Panc1 (cell line): ENCODE results near the gene EFNB1. TPM values are rescaled to one million over a fixed set of nuclear protein-coding genes. Genes with fewer than 3 reads are reported as not detected.

Source experiments
- ATAC-seq: fragments of 200-7000 bp; cut with Tn5 transposase; 2 replicates; pipeline ENCODE4 v1.9.1; 2020; ENCODE audit warnings: mild to moderate bottlenecking, moderate library complexity
- BruUV-seq: library from RNA; stranded (reverse); fragments of 400-500 nt; replicated peaks from 2 replicates; lab custom pipeline; 2021; lab: Mats Ljungman, UMichigan
- CTCF ChIA-PET: fragments of 300-600 bp; sonication (Branson Sonifier 250); formaldehyde crosslinking; loops from one replicate; lab custom pipeline; 2022; ENCODE audit warnings: antibody characterized with exemption; lab: Charles Lee
- POLR2A ChIA-PET: fragments of 300-600 bp; sonication (Branson Sonifier 250); formaldehyde crosslinking; loops from one replicate; lab custom pipeline; 2022; ENCODE audit warnings: antibody characterized with exemption; lab: Charles Lee
- DNase-seq: peaks from one replicate; pipeline ENCODE4 v3.0.0-alpha.2; 2010; ENCODE audit warnings: low read depth, low spot score
- H3K27ac ChIP-seq: 2 replicates; pipeline ENCODE4 v1.5.1; 2011; ENCODE audit warnings: mild to moderate bottlenecking, low read length, inconsistent platforms
- H3K27me3 ChIP-seq: fragments of 200-500 bp; sonication (Bioruptor generic); 2 replicates; pipeline ENCODE4 v1.6.0; 2014; ENCODE audit warnings: low read length, inconsistent platforms; ENCODE audit not compliant: control insufficient read depth, insufficient read depth
- H3K36me3 ChIP-seq: fragments of 200-500 bp; sonication (Bioruptor generic); 2 replicates; pipeline ENCODE4 v1.5.1; 2014; ENCODE audit warnings: inconsistent platforms, mild to moderate bottlenecking, low read length, moderate library complexity; ENCODE audit not compliant: control insufficient read depth, insufficient read depth
- H3K4me1 ChIP-seq: 2 replicates; pipeline ENCODE4 v1.5.1; 2011; ENCODE audit warnings: inconsistent platforms, mild to moderate bottlenecking, low read length, moderate library complexity; ENCODE audit not compliant: control insufficient read depth, insufficient read depth
- H3K4me3 ChIP-seq, 2 experiments: 2 replicates each; pipeline ENCODE4 v1.5.1; 2011 to 2012; ENCODE audit warnings: low read depth in 2 of 2, low read length in 2 of 2, mild to moderate bottlenecking in 2 of 2, inconsistent platforms in 1 of 2, moderate library complexity in 1 of 2
- H3K9me3 ChIP-seq: fragments of 200-500 bp; sonication (Bioruptor generic); 2 replicates; pipeline ENCODE4 v1.5.1; 2014; ENCODE audit warnings: low read depth, mild to moderate bottlenecking, inconsistent platforms, low read length, moderate library complexity; ENCODE audit not compliant: control insufficient read depth, insufficient read depth
- CTCF ChIP-seq: fragments of 450-650 bp; IDR thresholded peaks from 2 replicates; pipeline ENCODE4 v1.5.1; 2017; ENCODE audit warnings: mild to moderate bottlenecking
- POLR2AphosphoS5 ChIP-seq: IDR thresholded peaks from 2 replicates; pipeline ENCODE4 v1.6.1; 2012; ENCODE audit warnings: mild to moderate bottlenecking, low read depth, low read length, moderate library complexity
- REST ChIP-seq, 2 experiments: IDR thresholded peaks; 2 replicates each; pipeline ENCODE4 v1.6.1; 2011 to 2012; ENCODE audit warnings: low read depth in 2 of 2, control low read depth in 1 of 2, low read length in 1 of 2, mild to moderate bottlenecking in 1 of 2, moderate library complexity in 1 of 2; ENCODE audit not compliant: insufficient read depth in 1 of 2
- SIN3A ChIP-seq: IDR thresholded peaks from 2 replicates; pipeline ENCODE4 v1.6.1; 2012; ENCODE audit warnings: low read depth, mild to moderate bottlenecking, low read length, moderate library complexity, borderline replicate concordance; ENCODE audit not compliant: insufficient read depth
- TCF7L2 ChIP-seq: IDR thresholded peaks from 2 replicates; pipeline ENCODE4 v1.6.1; 2011; ENCODE audit warnings: mild to moderate bottlenecking, low read depth, low read length, inconsistent platforms
- in situ Hi-C: cut with HindIII; loops from 2 replicates; pipeline ENCODE4 v1.10.0; 2016; ENCODE audit warnings: low sequenced_read_pairs, low pct_unique_long_range_greater_than_20kb
- intact Hi-C: fragments of 100-400 bp; cut with micrococcal nuclease; formaldehyde crosslinking; loops from one replicate; pipeline ENCODE4 v1.10.0; 2022; ENCODE audit not compliant: unreplicated experiment
- total RNA-seq: library from RNA; stranded (reverse); gene quantifications from one replicate; pipeline ENCODE4 v1.2.1, GENCODE V29; 2021; ENCODE audit not compliant: unreplicated experiment

EFNB1 gene
- total RNA-seq, 1 experiment from 2014 or later: 12.9 TPM

- Histone ChIP-seq H3K27me3 (no peaks in the 10 kb centered on the region), H3K4me3 (no peak overlapping the region), H3K9me3 (no peaks in the 10 kb centered on the region), H3K36me3 (no peaks in the 10 kb centered on the region), H3K27ac (no peak overlapping the region), H3K4me1 (no peaks in the 10 kb centered on the region)
- ChIA-PET CTCF (no interaction called here), POLR2A (no interaction called here)
- DNase-seq: no peak
- TF ChIP-seq CTCF (no peak), REST (IDR thresholded peaks at IDR 0.05; ENCODE audit: insufficient read depth in 1 of 2, low read depth in 2 of 2, low read length in 1 of 2) (no peak)
- intact Hi-C loops (no loop called here), in situ Hi-C loops (no loop called here)
- BruUV-seq: no TSS peak
- ATAC-seq: no peak
Measured at GRCh38 chrX:68843992-68844391, 15.2 kb downstream of the EFNB1 start.

GRCh38 chrX:68844581-68844980, 15.8 kb downstream of the EFNB1 start:
- BruUV-seq: no TSS peak
- intact Hi-C loops (no loop called here), in situ Hi-C loops (no loop called here)
- no peak for ATAC-seq
- TF ChIP-seq CTCF: no peak
- TF ChIP-seq REST (IDR thresholded peaks at IDR 0.05; ENCODE audit: insufficient read depth in 1 of 2, low read depth in 2 of 2, low read length in 1 of 2): no peak
- TF ChIP-seq POLR2AphosphoS5: no peak
- TF ChIP-seq SIN3A: no peak
- TF ChIP-seq TCF7L2: no peak
- ChIA-PET POLR2A (no interaction called here), CTCF (no interaction called here)
- Histone ChIP-seq H3K27me3 (no peaks in the 10 kb centered on the region), H3K4me3 (no peak overlapping the region), H3K9me3 (no peaks in the 10 kb centered on the region), H3K36me3 (no peaks in the 10 kb centered on the region), H3K4me1 (no peaks in the 10 kb centered on the region), H3K27ac (no peak overlapping the region)
- DNase-seq: no peak
